ENCODE results near the gene UGT1A10.

Gene UGT1A10

DNA sequence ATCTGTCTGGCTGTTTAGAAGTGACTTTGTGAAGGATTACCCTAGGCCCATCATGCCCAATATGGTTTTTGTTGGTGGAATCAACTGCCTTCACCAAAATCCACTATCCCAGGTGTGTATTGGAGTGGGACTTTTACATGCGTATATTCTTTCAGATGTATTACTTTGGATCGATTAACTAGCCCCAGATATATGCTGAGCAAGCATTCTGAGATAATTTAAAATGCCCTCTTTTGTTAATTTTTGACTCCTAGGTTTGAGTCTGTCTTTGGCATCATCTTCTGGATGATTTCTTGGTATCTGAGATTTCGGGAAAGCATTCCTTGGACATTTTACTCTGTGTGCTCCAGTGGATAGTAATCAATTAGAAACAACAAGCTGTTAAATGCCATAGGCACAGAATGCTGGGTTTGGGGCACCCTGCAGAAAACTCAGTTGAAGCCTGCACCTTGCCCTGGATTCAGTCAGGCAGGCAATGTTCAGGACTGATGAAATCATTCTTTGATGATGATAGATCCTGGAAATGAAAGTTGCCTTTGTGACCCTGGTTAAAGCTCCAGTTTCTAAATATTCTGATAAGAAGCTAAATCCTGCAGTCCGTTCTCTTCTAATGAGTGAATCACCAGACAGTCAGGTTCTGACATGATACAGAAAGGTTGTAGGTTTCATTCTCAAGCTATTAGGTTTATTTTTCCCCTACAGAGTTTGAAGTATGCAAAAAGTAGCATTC, 125.0 kb downstream of the UGT1A10 start:
- H3K4me3 ChIP-seq (ENCODE audit: low read depth, low read length) = no peak overlapping the region
- no peak for DNase-seq (ENCODE audit: low read depth)
- TF ChIP-seq MYC (IDR thresholded peaks at IDR 0.05; ENCODE audit: low read depth, low read length) (no peak), POLR2A (IDR thresholded peaks at IDR 0.05; ENCODE audit: extremely low read depth, insufficient read length) (no peak)
- TF ChIP-seq, protein P1, sequence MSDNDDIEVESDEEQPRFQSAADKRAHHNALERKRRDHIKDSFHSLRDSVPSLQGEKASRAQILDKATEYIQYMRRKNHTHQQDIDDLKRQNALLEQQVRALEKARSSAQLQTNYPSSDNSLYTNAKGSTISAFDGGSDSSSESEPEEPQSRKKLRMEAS (IDR thresholded peaks at IDR 0.05; ENCODE audit: low read depth, low read length) = no peak
- TF ChIP-seq, protein P2, sequence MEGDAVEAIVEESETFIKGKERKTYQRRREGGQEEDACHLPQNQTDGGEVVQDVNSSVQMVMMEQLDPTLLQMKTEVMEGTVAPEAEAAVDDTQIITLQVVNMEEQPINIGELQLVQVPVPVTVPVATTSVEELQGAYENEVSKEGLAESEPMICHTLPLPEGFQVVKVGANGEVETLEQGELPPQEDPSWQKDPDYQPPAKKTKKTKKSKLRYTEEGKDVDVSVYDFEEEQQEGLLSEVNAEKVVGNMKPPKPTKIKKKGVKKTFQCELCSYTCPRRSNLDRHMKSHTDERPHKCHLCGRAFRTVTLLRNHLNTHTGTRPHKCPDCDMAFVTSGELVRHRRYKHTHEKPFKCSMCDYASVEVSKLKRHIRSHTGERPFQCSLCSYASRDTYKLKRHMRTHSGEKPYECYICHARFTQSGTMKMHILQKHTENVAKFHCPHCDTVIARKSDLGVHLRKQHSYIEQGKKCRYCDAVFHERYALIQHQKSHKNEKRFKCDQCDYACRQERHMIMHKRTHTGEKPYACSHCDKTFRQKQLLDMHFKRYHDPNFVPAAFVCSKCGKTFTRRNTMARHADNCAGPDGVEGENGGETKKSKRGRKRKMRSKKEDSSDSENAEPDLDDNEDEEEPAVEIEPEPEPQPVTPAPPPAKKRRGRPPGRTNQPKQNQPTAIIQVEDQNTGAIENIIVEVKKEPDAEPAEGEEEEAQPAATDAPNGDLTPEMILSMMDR (IDR thresholded peaks at IDR 0.05; ENCODE audit: low read depth, low read length) = no peak

DNA sequence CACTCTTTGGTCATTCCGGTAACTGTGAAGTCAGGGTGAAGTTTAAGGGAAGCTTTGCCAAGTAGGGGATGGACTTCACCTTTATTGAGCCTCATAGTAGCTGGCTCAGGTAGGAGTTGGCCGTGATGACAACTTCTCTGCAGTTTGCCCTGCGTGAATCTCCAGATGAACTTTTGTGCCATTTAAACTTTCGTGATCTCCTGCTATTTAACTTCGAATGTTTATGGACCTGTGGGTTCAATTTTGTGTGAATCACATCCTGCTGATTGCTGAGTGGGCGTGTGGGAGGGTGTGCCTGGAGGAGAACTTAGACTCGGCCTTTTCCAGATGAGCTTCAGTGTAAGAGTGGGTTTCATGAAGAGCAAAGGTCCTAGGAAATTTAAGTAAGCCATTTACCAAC, 128.0 kb downstream of the UGT1A10 start:
- DNase-seq (ENCODE audit: low read depth) = peak; percentile 27

DNA sequence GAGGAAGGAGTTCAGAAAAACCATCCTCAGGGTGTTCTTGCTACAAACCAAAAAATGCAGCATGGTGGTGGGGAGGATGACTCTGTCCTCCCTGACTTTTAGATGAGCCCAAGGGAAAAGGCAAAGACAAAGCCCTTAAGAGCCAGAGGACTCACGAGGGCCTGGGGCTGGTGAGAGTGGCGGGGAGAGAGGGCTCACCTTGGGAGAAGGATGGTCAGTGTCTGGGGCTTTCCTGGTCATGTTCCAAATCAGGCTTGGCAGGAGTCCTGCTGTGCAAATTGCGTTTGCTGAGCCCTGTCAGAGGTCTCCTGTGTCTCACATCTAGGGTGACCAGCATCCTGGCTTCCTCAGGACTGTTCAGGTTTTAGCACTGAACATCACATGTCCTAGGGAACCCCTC, 128.5 kb downstream of the UGT1A10 start:
- TF ChIP-seq, protein P1 (IDR thresholded peaks at IDR 0.05; ENCODE audit: low read depth, low read length) = no peak
- TF ChIP-seq, protein P2 (IDR thresholded peaks at IDR 0.05; ENCODE audit: low read depth, low read length) = no peak
- TF ChIP-seq MYC (IDR thresholded peaks at IDR 0.05; ENCODE audit: low read depth, low read length) (no peak), POLR2A (IDR thresholded peaks at IDR 0.05; ENCODE audit: extremely low read depth, insufficient read length) (no peak)
- no peak overlapping the region for H3K4me3 ChIP-seq (ENCODE audit: low read depth, low read length)
- no peak for DNase-seq (ENCODE audit: low read depth)

More for the DNA sequence above, 128.0 kb downstream of the UGT1A10 start:
- H3K4me3 ChIP-seq (ENCODE audit: low read depth, low read length) = no peak overlapping the region
- TF ChIP-seq, protein P1 (IDR thresholded peaks at IDR 0.05; ENCODE audit: low read depth, low read length) = no peak
- TF ChIP-seq POLR2A (IDR thresholded peaks at IDR 0.05; ENCODE audit: extremely low read depth, insufficient read length) (no peak), MYC (IDR thresholded peaks at IDR 0.05; ENCODE audit: low read depth, low read length) (no peak)
- TF ChIP-seq, protein P2 (IDR thresholded peaks at IDR 0.05; ENCODE audit: low read depth, low read length) = no peak

DNA sequence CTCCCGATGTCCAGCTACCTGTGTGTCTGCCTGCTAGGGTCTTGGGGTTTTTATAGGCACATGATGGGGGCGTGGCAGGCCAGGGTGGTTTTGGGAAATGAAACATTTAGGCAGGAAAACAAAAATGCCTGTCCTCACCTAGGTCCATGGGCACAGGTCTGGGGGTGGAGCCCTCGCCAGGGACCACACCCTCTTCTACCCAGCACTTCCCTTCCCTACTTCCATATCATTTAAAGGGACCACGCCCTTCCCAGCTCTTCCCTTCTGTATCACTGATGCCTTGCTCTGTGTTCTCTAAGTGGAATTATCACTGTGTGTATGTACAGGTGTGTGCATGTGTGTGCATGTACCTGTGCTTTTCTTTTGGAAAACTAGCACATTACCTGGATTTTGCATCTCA, 130.2 kb downstream of the UGT1A10 start:
- DNase-seq (ENCODE audit: low read depth) = no peak
- no peak for TF ChIP-seq POLR2A (IDR thresholded peaks at IDR 0.05; ENCODE audit: extremely low read depth, insufficient read length)
- TF ChIP-seq, protein P1 (IDR thresholded peaks at IDR 0.05; ENCODE audit: low read depth, low read length) = no peak
- no peak for TF ChIP-seq MYC (IDR thresholded peaks at IDR 0.05; ENCODE audit: low read depth, low read length)
- TF ChIP-seq, protein P2 (IDR thresholded peaks at IDR 0.05; ENCODE audit: low read depth, low read length) = no peak
- H3K4me3 ChIP-seq (ENCODE audit: low read depth, low read length) = no peak overlapping the region

GRCh38 chr2:233768076-233768475, 131.8 kb downstream of the UGT1A10 start:
- no peak for TF ChIP-seq POLR2A (IDR thresholded peaks at IDR 0.05; ENCODE audit: extremely low read depth, insufficient read length)
- TF ChIP-seq, protein P1 (IDR thresholded peaks at IDR 0.05; ENCODE audit: low read depth, low read length) = no peak
- DNase-seq (ENCODE audit: low read depth) = no peak
- no peak overlapping the region for H3K4me3 ChIP-seq (ENCODE audit: low read depth, low read length)

- TF ChIP-seq, protein P2 (IDR thresholded peaks at IDR 0.05; ENCODE audit: low read depth, low read length) = no peak
- TF ChIP-seq, protein P1 (IDR thresholded peaks at IDR 0.05; ENCODE audit: low read depth, low read length) = no peak
- no peak for TF ChIP-seq MYC (IDR thresholded peaks at IDR 0.05; ENCODE audit: low read depth, low read length)
- no peak for TF ChIP-seq POLR2A (IDR thresholded peaks at IDR 0.05; ENCODE audit: extremely low read depth, insufficient read length)
- DNase-seq (ENCODE audit: low read depth) = no peak
Measured at GRCh38 chr2:233769260-233769659, 133.0 kb downstream of the UGT1A10 start.

More at GRCh38 chr2:233769260-233769659, 133.0 kb downstream of the UGT1A10 start:
- H3K4me3 ChIP-seq (ENCODE audit: low read depth, low read length) = no peak overlapping the region
